HG03432 (cell line): ENCODE results near the gene EBPL.
"Not testable (repeated sequence)": the region's sequence is repeated elsewhere in the genome, so short reads cannot be mapped to it uniquely, and the experiment has no call there.

Experiments
- ATAC-seq: cut with Tn5 transposase; IDR thresholded peaks from one replicate; pipeline ENCODE4 v1.9.1; 2021; ENCODE audit warnings: mild to moderate bottlenecking, moderate library complexity; ENCODE audit not compliant: unreplicated experiment

EBPL gene

DNA sequence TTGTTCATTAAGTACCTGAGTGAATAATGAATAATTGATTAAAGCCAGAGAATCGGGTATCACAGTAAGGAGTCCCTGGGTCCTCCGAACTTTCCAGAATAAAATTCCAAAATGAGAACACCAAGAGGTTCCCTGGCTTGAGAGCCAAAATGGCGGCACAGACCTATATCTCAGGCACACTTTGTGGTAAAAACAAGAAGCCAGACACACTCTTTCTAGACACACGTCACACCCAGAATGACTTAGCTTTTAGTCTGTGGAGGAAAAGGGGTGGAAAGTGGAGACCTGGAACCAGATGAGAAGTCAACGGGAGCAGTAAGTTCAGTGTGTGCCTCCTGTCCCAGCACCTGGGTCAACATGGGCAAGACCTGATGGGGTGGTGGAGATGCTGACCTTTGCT, 54.6 kb downstream of the EBPL start:
- no peak for ATAC-seq

DNA sequence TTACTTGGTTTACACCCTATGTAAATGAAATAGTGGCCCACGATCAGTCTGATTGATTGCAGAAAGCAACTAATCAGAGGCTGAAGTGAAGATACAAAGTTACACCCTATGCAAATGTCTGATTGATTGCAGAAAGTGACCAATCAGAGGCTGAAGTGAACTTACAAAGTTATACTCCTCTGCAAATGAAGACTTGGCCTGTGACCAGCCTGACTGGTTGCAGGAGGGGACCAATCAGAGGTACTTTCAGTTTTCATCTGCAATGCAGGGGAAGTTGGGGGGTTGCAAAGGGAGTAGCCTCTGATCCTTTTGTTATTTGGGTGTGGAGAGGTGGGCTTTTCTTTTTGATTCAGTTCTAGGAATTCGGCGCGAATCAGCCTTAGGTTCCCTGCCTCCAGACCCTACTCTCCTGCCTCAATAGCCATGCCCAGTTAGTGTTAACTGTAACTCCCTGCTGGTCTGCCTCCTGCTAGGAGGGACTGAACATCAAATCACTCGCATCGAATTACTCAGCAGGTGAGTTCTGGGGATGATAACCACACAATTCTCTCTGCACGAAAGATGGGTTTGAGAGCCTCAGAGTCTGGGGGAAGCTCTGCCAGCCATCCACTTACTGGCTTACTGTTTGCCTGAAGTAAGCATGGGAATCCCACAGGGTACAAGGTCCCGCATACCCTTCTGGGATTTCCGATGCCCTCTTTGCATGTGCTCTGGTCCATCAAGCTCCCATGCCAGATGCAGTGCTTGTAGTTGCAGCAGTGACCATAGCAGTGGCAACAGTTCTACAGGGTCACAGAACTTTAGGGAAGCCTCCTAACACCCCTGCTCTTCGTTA, 55.5 kb downstream of the EBPL start:
- peak; percentile 67 for ATAC-seq

DNA sequence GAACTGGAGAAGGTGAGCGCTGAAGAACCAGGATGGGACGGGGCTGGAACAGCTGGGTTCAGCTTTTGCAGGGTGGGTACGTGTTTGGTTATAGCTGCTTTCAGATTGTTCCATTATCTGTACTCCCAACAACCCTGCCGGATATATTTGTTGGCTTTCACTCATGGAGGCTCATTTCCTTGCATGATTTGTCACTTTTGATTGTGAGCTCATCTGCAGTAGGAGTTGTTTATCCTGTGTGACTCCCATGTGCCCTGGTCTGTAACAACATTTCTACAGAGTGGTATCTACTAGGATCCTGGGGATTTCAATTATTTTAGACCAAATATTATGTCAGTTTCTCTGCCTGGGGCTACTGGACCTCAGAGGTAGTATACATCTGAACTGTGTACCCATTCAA, 57.6 kb downstream of the EBPL start:
- no peak for ATAC-seq

DNA sequence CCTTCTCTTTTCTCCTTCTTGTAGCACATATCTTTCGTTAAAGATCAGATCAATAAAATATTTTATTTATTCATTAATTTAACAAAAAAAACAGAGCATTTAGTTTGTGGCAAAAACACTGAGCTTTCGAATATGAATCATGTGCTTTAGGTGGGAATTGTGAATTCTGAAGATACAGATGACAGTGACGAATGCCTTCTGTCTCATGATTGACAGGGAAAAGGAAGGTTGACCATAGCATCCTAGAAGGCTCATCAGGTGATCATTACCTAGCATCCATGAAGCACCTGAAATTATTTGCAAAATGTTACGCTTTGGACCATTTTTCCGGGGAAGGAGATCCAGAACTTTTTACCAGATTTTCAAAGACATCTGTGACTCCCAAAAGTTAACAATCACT, 59.1 kb downstream of the EBPL start:
- ATAC-seq = no peak

DNA sequence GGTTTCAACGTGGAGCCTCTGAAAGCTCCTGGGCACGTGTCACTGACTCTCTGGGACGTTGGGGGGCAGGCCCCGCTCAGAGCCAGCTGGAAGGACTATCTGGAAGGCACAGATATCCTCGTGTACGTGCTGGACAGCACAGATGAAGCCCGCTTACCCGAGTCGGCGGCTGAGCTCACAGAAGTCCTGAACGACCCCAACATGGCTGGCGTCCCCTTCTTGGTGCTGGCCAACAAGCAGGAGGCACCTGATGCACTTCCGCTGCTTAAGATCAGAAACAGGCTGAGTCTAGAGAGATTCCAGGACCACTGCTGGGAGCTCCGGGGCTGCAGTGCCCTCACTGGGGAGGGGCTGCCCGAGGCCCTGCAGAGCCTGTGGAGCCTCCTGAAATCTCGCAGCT, 60.7 kb downstream of the EBPL start:
- ATAC-seq = no peak

DNA sequence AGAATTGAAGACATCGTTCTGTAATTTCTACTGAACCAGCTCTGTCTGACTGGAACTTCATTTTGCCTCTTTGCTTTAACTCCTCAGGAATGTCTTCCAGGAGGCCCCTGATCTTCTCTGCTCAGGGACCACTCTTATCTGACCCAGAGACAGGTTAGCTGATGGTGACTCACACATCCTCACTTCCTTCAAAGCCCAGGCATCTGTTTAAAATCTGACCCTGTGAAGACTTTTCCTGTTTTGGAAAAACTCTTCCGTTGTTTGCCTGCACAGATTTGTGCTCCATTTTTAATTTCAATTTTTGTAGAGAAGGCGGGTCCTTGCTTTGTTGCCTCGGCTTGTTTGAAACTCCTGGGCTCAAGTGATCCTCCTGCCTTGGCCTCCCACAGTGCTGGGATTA, 61.3 kb downstream of the EBPL start:
- ATAC-seq = no peak

DNA sequence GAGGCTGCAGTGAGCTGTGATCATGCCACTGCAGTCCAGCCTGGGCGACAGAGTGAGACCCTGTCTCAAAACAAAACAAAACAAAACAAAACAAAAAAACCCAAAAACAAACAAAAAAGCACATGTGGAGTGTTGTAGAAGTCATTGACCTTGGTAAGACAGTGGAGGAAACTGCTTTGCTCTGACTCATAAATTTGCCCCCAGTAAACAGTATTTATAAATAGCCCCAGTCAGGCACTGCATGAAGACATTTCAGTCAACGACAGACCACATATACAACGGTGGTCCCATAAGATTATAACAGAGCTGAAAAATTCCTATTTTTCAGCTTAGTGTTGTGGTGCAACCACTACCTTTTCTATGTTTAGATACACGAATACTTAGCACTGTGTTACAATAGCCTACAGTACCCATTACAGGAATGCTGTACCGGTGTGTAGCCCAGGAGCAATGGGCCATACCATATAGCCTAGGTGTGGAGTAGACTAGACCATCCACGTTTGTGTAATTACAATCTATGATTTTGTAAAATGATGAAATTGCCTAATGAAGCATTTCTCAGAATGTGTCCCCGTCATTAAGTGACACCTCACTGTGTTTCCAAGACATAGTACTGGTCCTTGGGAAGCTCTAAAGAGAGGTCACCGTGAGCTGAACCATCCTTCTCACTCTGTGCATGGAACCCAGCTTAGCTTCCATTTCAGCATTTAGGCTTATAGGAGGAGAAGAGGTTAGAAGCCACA, 61.9 kb downstream of the EBPL start:
- no peak for ATAC-seq

DNA sequence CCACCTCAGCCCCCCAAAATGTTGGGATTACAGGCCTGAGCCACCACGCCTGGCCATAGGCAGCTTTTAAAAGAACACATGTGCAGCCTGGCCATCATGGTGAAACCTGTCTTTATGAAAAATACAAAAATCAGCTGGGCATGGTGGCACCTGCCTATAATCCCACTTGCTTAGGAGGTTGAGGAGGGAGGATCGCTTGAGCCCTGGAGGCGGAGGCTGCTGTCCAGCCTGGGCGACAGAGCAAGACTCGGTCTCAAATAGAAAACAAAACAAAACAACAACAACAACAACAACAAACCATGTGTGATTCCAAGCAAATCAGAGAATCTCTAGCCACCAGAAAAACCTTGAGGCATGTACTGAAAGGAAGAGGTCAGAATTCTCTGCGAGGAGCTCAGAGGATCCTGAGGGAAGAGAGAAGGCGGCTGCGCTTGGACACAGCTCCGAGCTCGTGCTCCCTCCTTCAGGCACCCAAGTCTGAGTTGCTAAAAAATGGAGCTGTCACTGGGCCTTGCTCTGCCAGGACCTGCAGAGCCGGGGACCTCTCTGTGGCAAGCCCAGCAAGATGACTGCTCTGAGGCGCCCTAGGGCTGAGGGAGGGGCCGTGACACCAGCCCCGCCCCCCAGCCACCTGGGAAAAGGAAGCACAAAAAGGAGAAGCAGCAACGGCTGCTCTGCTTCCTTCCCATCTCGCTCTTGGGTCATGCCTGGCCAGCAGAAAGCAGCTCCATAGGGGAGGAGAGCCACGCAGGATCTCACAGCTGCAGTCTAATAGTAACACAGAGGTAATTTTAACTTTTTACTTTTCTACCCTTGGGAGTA, 63.2 kb downstream of the EBPL start, which contains the start of gene ARL11:
ARL11 (plus strand) TSS at position 677 of the 822 bp plus-strand sequence. CDS start 1,941 bp downstream, outside the sequence.
- peak; percentile 97 for ATAC-seq

DNA sequence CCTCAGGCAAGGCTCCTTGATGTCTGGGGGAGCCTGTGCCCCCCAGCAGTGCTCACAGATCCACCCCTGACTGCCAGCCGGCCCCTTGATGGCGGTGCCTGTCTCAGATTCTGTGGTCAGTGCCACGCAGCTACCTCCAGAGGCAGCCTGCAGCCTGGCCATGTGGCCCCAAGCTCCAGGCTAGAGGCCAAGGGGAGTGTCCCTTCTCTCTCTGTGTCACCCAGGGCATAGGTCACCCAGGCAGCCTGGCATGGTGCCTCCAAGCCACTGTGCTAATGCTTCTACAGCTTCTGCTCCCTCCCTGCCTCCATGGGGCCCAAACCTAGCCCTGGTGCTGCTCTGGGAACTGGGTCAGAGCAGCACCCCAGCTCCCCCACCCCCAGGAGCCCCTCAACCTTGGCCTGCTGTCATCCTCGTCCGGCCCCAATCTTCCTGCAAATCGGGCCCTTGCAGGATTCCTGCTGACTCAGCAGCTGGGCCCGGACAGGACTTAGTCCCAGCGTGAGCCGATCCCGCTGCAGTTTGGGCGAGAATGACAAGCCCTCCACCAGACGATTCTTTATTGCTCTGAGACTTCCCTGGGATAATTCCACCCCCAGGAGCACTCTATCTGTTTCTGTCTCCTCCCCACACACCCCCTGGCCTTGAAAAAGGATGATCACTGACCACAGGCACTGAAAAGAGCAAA, 65.8 kb downstream of the EBPL start:
- no peak for ATAC-seq

DNA sequence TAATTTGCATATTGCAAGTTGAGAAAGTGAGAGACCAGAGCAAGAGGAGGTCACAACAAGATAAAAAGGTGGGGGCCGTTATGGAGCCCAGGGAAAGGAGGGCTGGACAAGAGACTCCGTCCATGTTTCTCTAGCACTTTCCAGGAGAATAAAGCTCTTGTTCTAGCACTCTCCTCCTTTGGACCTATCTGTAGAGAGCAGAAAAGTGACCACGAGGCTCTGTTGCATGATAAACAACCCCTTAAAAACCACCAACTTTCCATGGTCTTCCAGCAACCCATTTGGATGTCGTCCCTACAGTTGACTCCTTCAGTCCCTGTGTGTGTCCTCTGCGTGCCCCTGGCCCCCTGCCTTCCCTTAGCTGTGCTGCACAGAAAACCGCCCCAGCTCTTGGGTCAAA, 67.1 kb downstream of the EBPL start:
- ATAC-seq = no peak

DNA sequence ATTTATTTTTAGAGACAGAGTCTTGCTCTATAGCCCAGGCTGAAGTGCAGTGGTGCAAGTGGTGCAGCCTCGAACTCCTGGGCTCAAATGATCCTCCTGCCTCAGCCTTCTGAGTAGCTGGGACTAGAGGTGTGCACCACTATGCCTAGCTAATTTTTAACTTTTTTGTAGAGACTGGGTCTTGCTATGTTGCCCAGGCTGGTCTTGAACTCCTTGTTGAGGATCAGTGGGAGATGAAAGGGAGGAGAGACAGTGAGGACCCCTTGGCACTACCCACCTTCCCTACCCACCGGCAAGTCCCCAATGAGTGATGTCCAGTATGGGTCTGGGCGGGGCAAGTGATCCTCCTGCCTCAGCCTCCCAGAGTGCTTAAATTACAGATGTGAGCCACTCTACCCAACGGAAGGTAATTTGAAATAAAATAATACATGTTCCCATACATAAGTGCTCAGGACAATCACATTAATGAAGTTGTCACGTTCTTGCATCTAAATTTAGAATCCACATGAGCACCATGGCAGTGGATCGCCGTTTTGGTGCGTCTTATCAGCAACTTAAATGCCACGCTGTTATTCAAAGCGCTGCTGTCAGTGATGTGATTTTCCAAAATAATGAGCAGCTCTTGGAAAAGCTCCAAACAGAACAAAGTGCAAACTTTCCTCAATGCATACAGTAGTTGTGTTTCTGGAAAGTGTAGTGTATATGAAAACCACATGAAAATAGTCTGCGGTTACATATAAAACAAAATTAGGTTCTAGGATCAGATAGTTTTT, 68.9 kb downstream of the EBPL start:
- no peak for ATAC-seq

DNA sequence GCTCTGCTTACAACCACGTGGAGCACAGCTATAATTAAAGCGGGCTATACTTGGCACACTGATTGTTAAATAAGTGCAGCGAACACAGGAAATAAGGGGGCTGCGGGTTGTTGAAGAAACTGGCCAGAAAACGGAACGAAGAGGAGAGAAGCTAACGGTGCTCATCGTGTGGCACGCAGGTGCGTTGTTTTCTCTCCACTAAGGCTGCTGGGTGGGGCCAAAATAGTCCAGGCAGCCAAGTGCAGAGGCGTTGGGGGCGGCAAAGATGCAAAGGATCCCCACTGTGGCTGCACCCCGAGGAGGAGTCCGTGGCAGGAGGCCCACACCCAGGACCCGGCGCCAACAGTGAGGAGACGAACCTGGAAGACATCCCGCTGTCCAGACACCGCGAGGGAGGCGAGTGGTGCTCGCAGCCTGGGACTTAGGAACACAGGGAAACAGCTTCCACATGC, 71.1 kb downstream of the EBPL start:
- ATAC-seq = no peak

DNA sequence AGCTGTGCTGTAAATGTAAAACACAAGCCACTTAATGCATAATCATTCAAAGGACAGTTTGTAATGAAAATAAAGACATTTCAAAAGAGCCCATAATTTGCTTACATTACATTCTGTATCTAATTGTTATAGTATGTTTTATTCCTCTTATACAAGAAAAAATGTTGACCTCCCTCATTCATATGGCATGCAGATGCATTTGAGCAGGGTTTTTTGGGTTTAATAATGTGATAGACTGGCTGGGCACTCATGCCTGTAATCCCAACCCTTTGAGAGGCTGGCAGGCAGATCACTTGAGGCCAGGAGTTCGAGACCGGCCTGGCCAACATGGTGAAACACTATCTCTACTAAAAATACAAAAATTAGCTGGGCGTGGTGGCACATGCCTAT, 74.6 kb downstream of the EBPL start:
- no peak for ATAC-seq

DNA sequence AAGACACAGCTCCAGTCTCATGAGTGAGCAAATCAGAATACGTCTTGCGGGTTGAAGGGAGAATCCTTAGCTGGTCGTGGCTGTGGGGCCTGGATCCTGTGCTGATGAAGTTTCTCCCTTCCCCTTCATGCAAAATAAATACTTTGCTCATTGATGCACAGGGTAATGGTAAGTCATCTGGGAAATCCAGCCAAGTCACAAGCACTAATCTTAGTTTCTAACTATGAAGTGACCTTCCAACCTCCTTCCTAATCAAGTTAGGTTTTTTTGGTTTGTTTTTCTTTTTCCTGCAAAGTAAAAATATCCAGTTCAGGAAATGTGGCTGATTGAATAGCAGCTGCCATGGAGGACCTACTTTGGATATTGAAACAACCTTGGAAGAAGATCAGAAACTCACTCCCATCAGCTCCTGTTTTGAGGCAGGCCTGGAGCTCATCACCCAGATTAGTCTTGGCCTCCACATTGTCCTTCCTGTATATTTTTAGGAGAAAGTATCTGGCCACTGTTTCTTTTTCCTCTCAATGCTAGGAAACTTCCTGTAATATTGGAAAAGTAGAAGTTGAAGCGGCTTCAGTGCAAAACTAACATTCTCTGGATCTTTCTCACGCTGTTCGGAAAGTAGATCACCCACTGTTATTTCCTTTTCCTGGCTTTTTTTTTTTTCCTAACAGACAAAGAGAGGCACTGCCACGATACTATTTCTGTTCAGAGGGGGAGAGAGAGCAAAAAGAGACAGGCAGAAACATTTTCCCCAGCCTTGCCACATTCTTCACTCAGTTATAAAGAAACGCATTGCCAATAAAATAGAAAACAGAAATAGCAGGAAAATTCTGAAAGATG, 75.2 kb downstream of the EBPL start:
- ATAC-seq = no peak

DNA sequence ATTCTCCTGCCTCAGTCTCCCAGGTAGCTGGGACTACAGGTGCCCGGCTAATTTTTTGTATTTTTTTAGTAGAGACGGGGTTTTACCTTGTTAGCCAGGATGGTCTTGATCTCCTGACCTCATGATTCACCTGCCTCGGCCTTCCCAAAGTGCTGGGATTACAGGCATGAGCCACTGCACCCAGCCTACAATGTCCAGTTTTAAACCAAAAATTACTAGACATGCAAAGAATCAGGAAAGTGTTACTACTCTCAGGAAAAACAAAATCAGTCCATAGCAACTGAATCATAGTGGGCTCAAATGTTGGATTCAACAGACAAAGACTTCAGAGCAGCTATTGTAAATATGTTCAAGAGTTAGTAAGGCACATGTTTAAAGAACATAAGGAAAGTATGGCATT, 79.2 kb downstream of the EBPL start:
- not testable (repeated sequence) for ATAC-seq
